IMR-90 (cell line): Measurements from ENCODE around the gene FARS2. TPM values are rescaled to one million over a fixed set of nuclear protein-coding genes. Genes with fewer than 3 reads are reported as not detected.

Experiments used
- ATAC-seq: fragments of 200-7000 bp; cut with Tn5 transposase; 2 replicates; pipeline ENCODE4 v1.9.1; 2020; ENCODE audit warnings: low read depth, mild to moderate bottlenecking, moderate library complexity
- BruUV-seq: library from RNA; stranded (reverse); fragments of 400-500 nt; replicated peaks from 2 replicates; lab custom pipeline; 2021; lab: Mats Ljungman, UMichigan
- CTCF ChIA-PET: fragments of 300-600 bp; formaldehyde crosslinking; extraction: SDS; loops from one replicate; lab custom pipeline; 2021; ENCODE audit warnings: antibody characterized with exemption; lab: Yijun Ruan, JAX
- POLR2A ChIA-PET: fragments of 300-600 bp; sonication (Branson Sonifier 250); formaldehyde crosslinking; loops from one replicate; lab custom pipeline; 2022; ENCODE audit warnings: antibody characterized with exemption; ENCODE audit not compliant: unreplicated experiment; lab: Charles Lee
- DNase-seq: peaks from one replicate; pipeline ENCODE4 v3.0.0; 2013
- H2AFZ ChIP-seq: replicated peaks from 2 replicates; pipeline ENCODE3; 2013; ENCODE audit warnings: low read length, mild to moderate bottlenecking; ENCODE audit not compliant: poor library complexity
- H2AK5ac ChIP-seq: 2 replicates; pipeline ENCODE4 v1.6.1; 2013; ENCODE audit warnings: low read depth, low read length, inconsistent platforms
- H2AK9ac ChIP-seq: replicated peaks from 2 replicates; pipeline ENCODE3; 2013; ENCODE audit warnings: mild to moderate bottlenecking, low read depth, low read length, moderate library complexity; ENCODE audit not compliant: poor library complexity
- H2BK120ac ChIP-seq: 2 replicates; pipeline ENCODE4 v1.6.1; 2013; ENCODE audit warnings: low read depth, low read length, inconsistent platforms
- H2BK15ac ChIP-seq: 3 replicates; pipeline ENCODE4 v1.6.1; 2013; ENCODE audit warnings: low read depth, low read length, inconsistent platforms
- H2BK20ac ChIP-seq: 2 replicates; pipeline ENCODE4 v1.6.1; 2013; ENCODE audit warnings: low read depth, mild to moderate bottlenecking, inconsistent platforms, low read length, moderate library complexity
- H2BK5ac ChIP-seq: 2 replicates; pipeline ENCODE4 v1.6.1; 2013; ENCODE audit warnings: mild to moderate bottlenecking, low read depth, low read length, inconsistent platforms; ENCODE audit not compliant: poor library complexity, severe bottlenecking
- H3K14ac ChIP-seq: replicated peaks from 2 replicates; pipeline ENCODE4 v1.6.1; 2013; ENCODE audit warnings: low read depth, low read length, inconsistent platforms
- H3K18ac ChIP-seq: 2 replicates; pipeline ENCODE4 v1.6.1; 2013; ENCODE audit warnings: low read depth, low read length, control low read depth
- H3K23ac ChIP-seq: 2 replicates; pipeline ENCODE4 v1.6.1; 2013; ENCODE audit warnings: low read depth, low read length, inconsistent platforms
- H3K27ac ChIP-seq: 2 replicates; pipeline ENCODE4 v1.5.1; 2013; ENCODE audit warnings: mild to moderate bottlenecking, control low read depth, low read length; ENCODE audit not compliant: insufficient read depth
- H3K27me3 ChIP-seq: 2 replicates; pipeline ENCODE4 v1.6.1; 2013; ENCODE audit warnings: low read length; ENCODE audit not compliant: control insufficient read depth, insufficient read depth
- H3K36me3 ChIP-seq: 2 replicates; pipeline ENCODE4 v1.6.1; 2013; ENCODE audit warnings: low read length, mixed read lengths; ENCODE audit not compliant: control insufficient read depth, insufficient read depth
- H3K4ac ChIP-seq: 2 replicates; pipeline ENCODE4 v1.6.1; 2013; ENCODE audit warnings: low read depth, low read length, inconsistent platforms
- H3K4me1 ChIP-seq: 2 replicates; pipeline ENCODE4 v1.6.1; 2013; ENCODE audit warnings: low read length, mixed read lengths; ENCODE audit not compliant: control insufficient read depth, insufficient read depth
- H3K4me2 ChIP-seq: 2 replicates; pipeline ENCODE4 v1.6.1; 2013; ENCODE audit warnings: low read depth, mild to moderate bottlenecking, control low read depth, low read length, moderate library complexity
- H3K4me3 ChIP-seq: 2 replicates; pipeline ENCODE4 v1.5.1; 2013; ENCODE audit warnings: low read depth, mild to moderate bottlenecking, control low read depth, low read length, moderate library complexity; ENCODE audit not compliant: insufficient read depth
- H3K56ac ChIP-seq: 2 replicates; pipeline ENCODE4 v1.6.1; 2013; ENCODE audit warnings: low read length, inconsistent platforms; ENCODE audit not compliant: insufficient read depth; ENCODE audit errors: extremely low read depth
- H3K79me1 ChIP-seq, 2 experiments: 2 replicates each; pipeline ENCODE4 v1.6.1; 2013; ENCODE audit warnings: low read length in 2 of 2, inconsistent platforms in 1 of 2, low read depth in 1 of 2
- H3K9ac ChIP-seq: 2 replicates; pipeline ENCODE4 v1.6.1; 2013; ENCODE audit warnings: low read depth, low read length, control low read depth
- H3K9me1 ChIP-seq: 2 replicates; pipeline ENCODE4 v1.6.1; 2013; ENCODE audit warnings: low read length, inconsistent platforms; ENCODE audit not compliant: insufficient read depth
- H3K9me3 ChIP-seq: 2 replicates; pipeline ENCODE4 v1.6.1; 2013; ENCODE audit warnings: low read length; ENCODE audit not compliant: control insufficient read depth, insufficient read depth
- H4K20me1 ChIP-seq: 2 replicates; pipeline ENCODE4 v1.6.1; 2013; ENCODE audit warnings: low read length, inconsistent platforms; ENCODE audit not compliant: insufficient read depth
- H4K5ac ChIP-seq: 2 replicates; pipeline ENCODE4 v1.6.1; 2013; ENCODE audit warnings: mild to moderate bottlenecking, low read depth, low read length, control low read depth
- H4K8ac ChIP-seq, 2 experiments: 2 replicates each; pipeline ENCODE4 v1.6.1; 2013; ENCODE audit warnings: low read depth in 2 of 2, low read length in 2 of 2, control low read depth in 1 of 2, inconsistent platforms in 1 of 2
- H4K91ac ChIP-seq: 2 replicates; pipeline ENCODE4 v1.6.1; 2013; ENCODE audit warnings: low read depth, low read length, inconsistent platforms; ENCODE audit not compliant: insufficient read depth
- BHLHE40 ChIP-seq: fragments of 150-350 bp; IDR thresholded peaks from 2 replicates; pipeline ENCODE4 v1.6.1; 2016; ENCODE audit warnings: mild to moderate bottlenecking, low read depth, low read length
- CEBPB ChIP-seq: IDR thresholded peaks from 2 replicates; pipeline ENCODE4 v1.6.1; 2012; ENCODE audit warnings: low read depth, low read length, improper control_type of control experiment
- CHD1 ChIP-seq: IDR thresholded peaks from 2 replicates; pipeline ENCODE4 v1.6.1; 2012; ENCODE audit warnings: low read depth, low read length, improper control_type of control experiment
- FOS ChIP-seq: fragments of 150-350 bp; IDR thresholded peaks from 2 replicates; pipeline ENCODE4 v1.6.1; 2016; ENCODE audit warnings: low read depth, low read length
- MAFK ChIP-seq: IDR thresholded peaks from 2 replicates; pipeline ENCODE4 v1.6.1; 2012; ENCODE audit warnings: low read depth, low read length, improper control_type of control experiment
- MAZ ChIP-seq: IDR thresholded peaks from 2 replicates; pipeline ENCODE4 v1.6.1; 2012; ENCODE audit warnings: low read depth, mild to moderate bottlenecking, low read length, improper control_type of control experiment, moderate library complexity, borderline replicate concordance
- MXI1 ChIP-seq: IDR thresholded peaks from 2 replicates; pipeline ENCODE4 v1.6.1; 2012; ENCODE audit warnings: low read depth, mild to moderate bottlenecking, low read length, moderate library complexity, borderline replicate concordance
- NFE2L2 ChIP-seq: fragments of 150-350 bp; IDR thresholded peaks from 2 replicates; pipeline ENCODE4 v1.6.1; 2016; ENCODE audit warnings: low read depth, mild to moderate bottlenecking, low read length
- POLR2A ChIP-seq: IDR thresholded peaks from 2 replicates; pipeline ENCODE4 v1.6.1; 2012; ENCODE audit warnings: mild to moderate bottlenecking, low read depth, low read length
- RAD21 ChIP-seq: IDR thresholded peaks from 2 replicates; pipeline ENCODE4 v1.6.1; 2012; ENCODE audit warnings: low read length, improper control_type of control experiment
- RCOR1 ChIP-seq: IDR thresholded peaks from 2 replicates; pipeline ENCODE4 v1.6.1; 2012; ENCODE audit warnings: mild to moderate bottlenecking, low read length, improper control_type of control experiment; ENCODE audit not compliant: insufficient replicate concordance
- RFX5 ChIP-seq: IDR thresholded peaks from 2 replicates; pipeline ENCODE4 v1.8.0; 2012; ENCODE audit warnings: low read depth, mild to moderate bottlenecking, low read length, moderate library complexity
- SMC3 ChIP-seq: fragments of 150-350 bp; IDR thresholded peaks from 2 replicates; pipeline ENCODE4 v1.6.1; 2016; ENCODE audit warnings: low read depth, mild to moderate bottlenecking, antibody characterized with exemption, low read length, moderate library complexity
- WGBS, 2 experiments: methylation state at CpG; one replicate each; pipeline versions ENCODE4 v1.1.5 to v1.1.7; 2013; ENCODE audit warnings: missing lambda C conversion rate in 2 of 2; ENCODE audit not compliant: insufficient read length in 1 of 2; ENCODE audit errors: extremely low coverage in 2 of 2; 5-methylcytosine and 5-hydroxymethylcytosine counted together
- dilution Hi-C: fragments of 300-500 bp; cut with HindIII; formaldehyde crosslinking; loops from one replicate; pipeline ENCODE4 v1.14.3; 2018; ENCODE audit warnings: low sequenced_read_pairs; ENCODE audit not compliant: unreplicated experiment
- in situ Hi-C: fragments of 300-500 bp; cut with MboI; formaldehyde crosslinking; loops from 3 replicates; pipeline ENCODE4 v1.14.3; 2019; ENCODE audit warnings: low sequenced_read_pairs, inconsistent platforms, mixed read lengths
- intact Hi-C: fragments of 100-400 bp; cut with micrococcal nuclease; formaldehyde crosslinking; loops from 2 replicates; pipeline ENCODE4 v1.10.0; 2022
- polyA plus RNA-seq, 3 experiments: library from polyadenylated mRNA; depleted of rRNA; stranded (reverse); fragments of >200 nt; gene quantifications; 2 replicates each; pipeline ENCODE4 v1.2.3, GENCODE V29; 2012; ENCODE audit warnings: low replicate concordance in 1 of 3
- total RNA-seq: library from RNA; depleted of rRNA; stranded (reverse); fragments of >200 nt; gene quantifications from 2 replicates; pipeline ENCODE4 v1.2.3, GENCODE V29; 2012
- TF ChIP-seq, protein P1 (sequence below): conservative IDR thresholded peaks from 2 replicates; pipeline ENCODE4 v1.5.1; 2012; ENCODE audit warnings: mild to moderate bottlenecking, low read depth, low read length, improper control_type of control experiment
- TF ChIP-seq, protein P2 (sequence below): fragments of 150-350 bp; IDR thresholded peaks from 2 replicates; pipeline ENCODE4 v1.6.1; 2016; ENCODE audit warnings: low read depth, mild to moderate bottlenecking, low read length, moderate library complexity, borderline replicate concordance
- TF ChIP-seq, protein P3 (sequence below): fragments of 150-350 bp; IDR thresholded peaks from 2 replicates; pipeline ENCODE4 v1.6.1; 2017; ENCODE audit warnings: mild to moderate bottlenecking, antibody characterized with exemption, low read length, low read depth

The FARS2 gene
- total and polyA plus RNA-seq, 2 of the 4 experiments (the other 2 are of a cell fraction): 12.1 to 28.9 TPM

DNA sequence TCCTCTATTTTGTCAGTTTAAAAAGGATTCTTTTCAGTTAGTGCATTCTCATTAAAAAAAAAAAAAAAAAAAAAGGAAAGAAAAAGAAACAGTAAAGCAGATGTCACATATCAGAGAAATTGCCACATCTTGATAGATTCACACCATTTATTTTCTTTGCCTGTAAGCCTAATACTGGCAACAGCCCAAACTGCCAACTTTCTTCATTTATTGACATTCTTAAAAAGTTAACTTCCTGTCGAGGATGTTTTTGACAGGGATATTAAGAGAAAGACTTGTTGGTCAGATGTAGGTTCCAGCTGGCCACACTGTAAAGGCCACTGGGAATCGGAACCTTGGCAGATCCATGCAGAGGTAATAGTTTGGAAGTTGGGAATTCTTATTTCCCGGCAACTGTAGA lies 412.8 kb downstream of the FARS2 start:
- H2BK120ac ChIP-seq: no peak overlapping the region
- CTCF ChIA-PET: interaction anchor here (0.7 kb wide), 1 partner anchor 443 kb away, joined by 3 read pairs; no protein-coding TSS in a partner anchor
- H3K18ac ChIP-seq: no peak overlapping the region
- H3K4me1 ChIP-seq: peaks cover 22% of the 10 kb centered on the region
- H2BK15ac ChIP-seq: no peak overlapping the region
- H3K79me1 ChIP-seq: peaks cover 0 to 7% of the 10 kb centered on the region in 2 experiments; a peak in 1 of 4 replicates
- peaks cover 11% of the 10 kb centered on the region for H3K9me1 ChIP-seq
- H3K27me3 ChIP-seq: no peaks in the 10 kb centered on the region
- no peak overlapping the region for H3K4ac ChIP-seq
- H2BK20ac ChIP-seq: no peak overlapping the region
- TF ChIP-seq, protein P1, sequence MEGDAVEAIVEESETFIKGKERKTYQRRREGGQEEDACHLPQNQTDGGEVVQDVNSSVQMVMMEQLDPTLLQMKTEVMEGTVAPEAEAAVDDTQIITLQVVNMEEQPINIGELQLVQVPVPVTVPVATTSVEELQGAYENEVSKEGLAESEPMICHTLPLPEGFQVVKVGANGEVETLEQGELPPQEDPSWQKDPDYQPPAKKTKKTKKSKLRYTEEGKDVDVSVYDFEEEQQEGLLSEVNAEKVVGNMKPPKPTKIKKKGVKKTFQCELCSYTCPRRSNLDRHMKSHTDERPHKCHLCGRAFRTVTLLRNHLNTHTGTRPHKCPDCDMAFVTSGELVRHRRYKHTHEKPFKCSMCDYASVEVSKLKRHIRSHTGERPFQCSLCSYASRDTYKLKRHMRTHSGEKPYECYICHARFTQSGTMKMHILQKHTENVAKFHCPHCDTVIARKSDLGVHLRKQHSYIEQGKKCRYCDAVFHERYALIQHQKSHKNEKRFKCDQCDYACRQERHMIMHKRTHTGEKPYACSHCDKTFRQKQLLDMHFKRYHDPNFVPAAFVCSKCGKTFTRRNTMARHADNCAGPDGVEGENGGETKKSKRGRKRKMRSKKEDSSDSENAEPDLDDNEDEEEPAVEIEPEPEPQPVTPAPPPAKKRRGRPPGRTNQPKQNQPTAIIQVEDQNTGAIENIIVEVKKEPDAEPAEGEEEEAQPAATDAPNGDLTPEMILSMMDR: no peak
- no peak for TF ChIP-seq RCOR1
- TF ChIP-seq, protein P2, sequence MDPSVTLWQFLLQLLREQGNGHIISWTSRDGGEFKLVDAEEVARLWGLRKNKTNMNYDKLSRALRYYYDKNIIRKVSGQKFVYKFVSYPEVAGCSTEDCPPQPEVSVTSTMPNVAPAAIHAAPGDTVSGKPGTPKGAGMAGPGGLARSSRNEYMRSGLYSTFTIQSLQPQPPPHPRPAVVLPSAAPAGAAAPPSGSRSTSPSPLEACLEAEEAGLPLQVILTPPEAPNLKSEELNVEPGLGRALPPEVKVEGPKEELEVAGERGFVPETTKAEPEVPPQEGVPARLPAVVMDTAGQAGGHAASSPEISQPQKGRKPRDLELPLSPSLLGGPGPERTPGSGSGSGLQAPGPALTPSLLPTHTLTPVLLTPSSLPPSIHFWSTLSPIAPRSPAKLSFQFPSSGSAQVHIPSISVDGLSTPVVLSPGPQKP: no peak
- TF ChIP-seq, protein P3, sequence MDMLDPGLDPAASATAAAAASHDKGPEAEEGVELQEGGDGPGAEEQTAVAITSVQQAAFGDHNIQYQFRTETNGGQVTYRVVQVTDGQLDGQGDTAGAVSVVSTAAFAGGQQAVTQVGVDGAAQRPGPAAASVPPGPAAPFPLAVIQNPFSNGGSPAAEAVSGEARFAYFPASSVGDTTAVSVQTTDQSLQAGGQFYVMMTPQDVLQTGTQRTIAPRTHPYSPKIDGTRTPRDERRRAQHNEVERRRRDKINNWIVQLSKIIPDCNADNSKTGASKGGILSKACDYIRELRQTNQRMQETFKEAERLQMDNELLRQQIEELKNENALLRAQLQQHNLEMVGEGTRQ: no peak
- no peak for TF ChIP-seq POLR2A
- no peak for TF ChIP-seq CEBPB
- TF ChIP-seq CHD1: no peak
- no peak for TF ChIP-seq RFX5
- TF ChIP-seq MAFK: no peak
- TF ChIP-seq FOS: no peak
- TF ChIP-seq RAD21: no peak
- no peak for TF ChIP-seq MXI1
- TF ChIP-seq BHLHE40: no peak
- TF ChIP-seq MAZ: no peak
- no peak for TF ChIP-seq SMC3
- no peak for TF ChIP-seq NFE2L2
- H2BK5ac ChIP-seq: no peak overlapping the region
- H3K9me3 ChIP-seq: no peaks in the 10 kb centered on the region
- H3K36me3 ChIP-seq: no peaks in the 10 kb centered on the region; the same call in 1 of the 2 replicates
- ATAC-seq (no peak), DNase-seq (no peak)
- BruUV-seq: no TSS peak
- H3K4me2 ChIP-seq: no peak overlapping the region
- H3K4me3 ChIP-seq: no peak overlapping the region
- no peak overlapping the region for H3K23ac ChIP-seq
- in situ Hi-C loops (no loop called here), dilution Hi-C loops (no loop called here), intact Hi-C loops (no loop called here)
- H2AK9ac ChIP-seq: no peak overlapping the region
- no peak overlapping the region for H3K27ac ChIP-seq
- no peaks in the 10 kb centered on the region for H4K20me1 ChIP-seq
- H2AK5ac ChIP-seq: no peak overlapping the region
- WGBS, 2 experiments: no CpG with 5 or more reads among the region's 3 CpGs
- no peak overlapping the region for H3K14ac ChIP-seq
- H4K5ac ChIP-seq: no peak overlapping the region
- no peak overlapping the region for H3K9ac ChIP-seq
- no peak overlapping the region for H2AFZ ChIP-seq
- H4K8ac ChIP-seq: no peak overlapping the region
- no peak overlapping the region for H4K91ac ChIP-seq
- POLR2A ChIA-PET: no interaction called here
- H3K56ac ChIP-seq: no peak overlapping the region
